Measurements from ENCODE around the gene ALG5.

GRCh38 chr13:36959456-36960116 lies 39.6 kb downstream of the ALG5 start:
- TF ChIP-seq CTCF (IDR thresholded peaks at IDR 0.05) (no peak), POLR2A (IDR thresholded peaks at IDR 0.05) (no peak)
